ENCODE data around the gene TMEM26.

TMEM26 gene

GRCh38 chr10:61397175-61397986 is 55.8 kb downstream of the TMEM26 start:
- TF ChIP-seq CTCF (IDR thresholded peaks at IDR 0.05) = no peak

DNA sequence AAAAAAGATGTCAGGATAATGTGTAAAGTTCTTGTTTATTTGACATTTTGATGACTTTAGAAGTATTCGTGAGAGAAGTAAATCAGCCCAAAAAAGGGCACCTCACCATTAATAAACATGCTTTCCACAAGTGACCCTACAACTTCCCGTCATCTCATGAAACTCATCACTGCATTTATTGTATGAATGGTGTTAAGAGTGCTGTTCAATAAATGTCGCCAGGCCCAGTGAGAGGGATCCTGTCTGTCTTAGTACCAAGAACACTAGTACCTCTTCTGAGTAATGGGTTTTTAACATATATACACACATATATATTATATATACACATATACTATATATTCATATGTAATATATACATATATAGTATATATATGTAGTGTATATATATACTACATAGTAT is 61.9 kb downstream of the TMEM26 start:
- TF ChIP-seq CTCF (IDR thresholded peaks at IDR 0.05) = no peak

GRCh38 chr10:61390851-61391250 is 62.3 kb downstream of the TMEM26 start:
- TF ChIP-seq CTCF (IDR thresholded peaks at IDR 0.05) = no peak

- no peak for TF ChIP-seq CTCF (IDR thresholded peaks at IDR 0.05)
Measured at GRCh38 chr10:61389887-61390286, 63.3 kb downstream of the TMEM26 start.

GRCh38 chr10:61385231-61386001 is 67.8 kb downstream of the TMEM26 start:
- TF ChIP-seq CTCF (IDR thresholded peaks at IDR 0.05) = no peak

- no peak for TF ChIP-seq CTCF (IDR thresholded peaks at IDR 0.05)
Measured at GRCh38 chr10:61378865-61379264, 74.3 kb downstream of the TMEM26 start.

- TF ChIP-seq CTCF (IDR thresholded peaks at IDR 0.05) = no peak
Measured at GRCh38 chr10:61376908-61377368, 76.2 kb downstream of the TMEM26 start.
